HEK293 (cell line): ENCODE data around the gene NXPH2.

ENCODE experiments used
- CTCF ChIA-PET: fragments of 350-600 bp; formaldehyde crosslinking; extraction: SDS; loops from one replicate; lab custom pipeline; 2021; ENCODE audit warnings: antibody characterized with exemption; lab: Yijun Ruan, JAX
- POLR2A ChIA-PET: fragments of 300-600 bp; formaldehyde crosslinking; extraction: SDS; loops from one replicate; lab custom pipeline; 2020; ENCODE audit warnings: antibody characterized with exemption, inconsistent platforms; lab: Yijun Ruan, JAX
- H3K27ac ChIP-seq: fragments of 200-500 bp; sonication (Bioruptor generic); 2 replicates; pipeline ENCODE4 v1.5.1; 2014; ENCODE audit warnings: low read depth, low read length, control low read depth, inconsistent platforms; ENCODE audit errors: extremely low read depth
- H3K36me3 ChIP-seq, 2 experiments: fragments of 200-500 bp in 1 of 2; sonication (Bioruptor generic) in 1 of 2; 1 replicate in 1 of 2; 2 replicates in 1 of 2; pipeline ENCODE4 v1.5.1; 2014 to 2017; ENCODE audit warnings: inconsistent platforms in 2 of 2, low read length in 2 of 2; ENCODE audit not compliant: control insufficient read depth in 2 of 2, insufficient read depth in 1 of 2
- H3K4me1 ChIP-seq: fragments of 200-500 bp; sonication (Bioruptor generic); 2 replicates; pipeline ENCODE4 v1.5.1; 2014; ENCODE audit warnings: mild to moderate bottlenecking, low read length, inconsistent platforms; ENCODE audit not compliant: control insufficient read depth, insufficient read depth
- H3K4me3 ChIP-seq: 2 replicates; pipeline ENCODE4 v1.5.1; 2011; ENCODE audit warnings: low read depth, mild to moderate bottlenecking, control low read depth, low read length, moderate library complexity
- H3K9me3 ChIP-seq: fragments of 200-500 bp; sonication (Bioruptor generic); 2 replicates; pipeline ENCODE4 v1.5.1; 2014; ENCODE audit warnings: low read depth, low read length, inconsistent platforms; ENCODE audit not compliant: control insufficient read depth, insufficient read depth
- GLIS1 ChIP-seq: fragments of 450-650 bp; formaldehyde crosslinking; IDR thresholded peaks from 2 replicates; pipeline ENCODE4 v1.5.1; 2016; ENCODE audit warnings: missing biosample characterization, missing genetic modification characterization
- KLF16 ChIP-seq: fragments of 450-650 bp; formaldehyde crosslinking; IDR thresholded peaks from 2 replicates; pipeline ENCODE4 v1.5.1; 2017; ENCODE audit warnings: missing biosample characterization, missing genetic modification characterization
- MYNN ChIP-seq: fragments of 450-650 bp; formaldehyde crosslinking; IDR thresholded peaks from 2 replicates; pipeline ENCODE4 v1.5.1; 2016; ENCODE audit warnings: missing biosample characterization, missing genetic modification characterization, borderline replicate concordance
- SP7 ChIP-seq: fragments of 450-650 bp; formaldehyde crosslinking; IDR thresholded peaks from 2 replicates; pipeline ENCODE4 v1.5.1; 2016; ENCODE audit warnings: missing biosample characterization, missing genetic modification characterization
- TRIM28 ChIP-seq: IDR thresholded peaks from 2 replicates; pipeline ENCODE4 v1.6.1; 2011; ENCODE audit warnings: low read length, control low read depth, borderline replicate concordance
- ZBTB1 ChIP-seq: fragments of 450-650 bp; formaldehyde crosslinking; IDR thresholded peaks from 2 replicates; pipeline ENCODE4 v1.5.1; 2016; ENCODE audit warnings: missing biosample characterization, missing genetic modification characterization
- ZEB2 ChIP-seq: fragments of 450-650 bp; formaldehyde crosslinking; IDR thresholded peaks from 2 replicates; pipeline ENCODE4 v1.5.1; 2016; ENCODE audit warnings: missing biosample characterization, missing genetic modification characterization
- ZNF221 ChIP-seq: fragments of 450-650 bp; formaldehyde crosslinking; IDR thresholded peaks from 2 replicates; pipeline ENCODE4 v1.5.1; 2017; ENCODE audit warnings: missing biosample characterization, missing genetic modification characterization, borderline replicate concordance
- ZNF302 ChIP-seq: fragments of 450-650 bp; formaldehyde crosslinking; IDR thresholded peaks from 2 replicates; pipeline ENCODE4 v1.5.1; 2016; ENCODE audit warnings: missing biosample characterization, missing genetic modification characterization, low read depth
- ZNF354C ChIP-seq: fragments of 450-650 bp; formaldehyde crosslinking; IDR thresholded peaks from 2 replicates; pipeline ENCODE4 v1.5.1; 2016; ENCODE audit warnings: missing biosample characterization, missing genetic modification characterization, low read depth, borderline replicate concordance
- ZNF529 ChIP-seq: fragments of 450-650 bp; formaldehyde crosslinking; IDR thresholded peaks from 2 replicates; pipeline ENCODE4 v1.5.1; 2017; ENCODE audit warnings: missing genetic modification characterization, missing biosample characterization; ENCODE audit not compliant: insufficient replicate concordance
- ZNF548 ChIP-seq: fragments of 450-650 bp; formaldehyde crosslinking; IDR thresholded peaks from 2 replicates; pipeline ENCODE4 v1.5.1; 2016; ENCODE audit warnings: missing biosample characterization, missing genetic modification characterization
- ZNF571 ChIP-seq: fragments of 450-650 bp; formaldehyde crosslinking; IDR thresholded peaks from 2 replicates; pipeline ENCODE4 v1.5.0; 2017; ENCODE audit warnings: missing biosample characterization, missing genetic modification characterization
- ZNF626 ChIP-seq: fragments of 450-650 bp; sonication (Bioruptor Pico); formaldehyde crosslinking; IDR thresholded peaks from 2 replicates; pipeline ENCODE4 v1.5.1; 2018; ENCODE audit warnings: missing biosample characterization, missing genetic modification characterization, inconsistent platforms
- ZNF830 ChIP-seq: fragments of 450-650 bp; IDR thresholded peaks from 2 replicates; pipeline ENCODE4 v1.5.0; 2018; ENCODE audit warnings: missing biosample characterization, missing genetic modification characterization, low read depth, mild to moderate bottlenecking, moderate library complexity
- ZSCAN30 ChIP-seq: fragments of 450-650 bp; IDR thresholded peaks from 2 replicates; pipeline ENCODE4 v1.5.1; 2018; ENCODE audit warnings: missing biosample characterization, mild to moderate bottlenecking, missing genetic modification characterization, moderate library complexity
- TF ChIP-seq, protein P1 (sequence below): fragments of 450-650 bp; formaldehyde crosslinking; IDR thresholded peaks from 2 replicates; pipeline ENCODE4 v1.5.1; 2016; ENCODE audit warnings: missing biosample characterization, missing genetic modification characterization
- TF ChIP-seq, protein P2 (sequence below): sonication (generic); formaldehyde crosslinking; IDR thresholded peaks from 2 replicates; pipeline ENCODE4 v1.8.1; 2022; ENCODE audit warnings: mild to moderate bottlenecking, moderate library complexity, missing genetic modification reagents
- TF ChIP-seq, protein P3 (sequence below): fragments of 450-650 bp; formaldehyde crosslinking; IDR thresholded peaks from 2 replicates; pipeline ENCODE4 v1.5.1; 2017; ENCODE audit warnings: missing biosample characterization, missing genetic modification characterization
- TF ChIP-seq, protein P4 (sequence below): fragments of 450-650 bp; formaldehyde crosslinking; IDR thresholded peaks from 2 replicates; pipeline ENCODE4; 2016; ENCODE audit warnings: missing biosample characterization, missing genetic modification characterization
- TF ChIP-seq, protein P5 (sequence below): fragments of 450-650 bp; formaldehyde crosslinking; IDR thresholded peaks from 2 replicates; pipeline ENCODE4 v1.5.1; 2017; ENCODE audit warnings: missing biosample characterization, mild to moderate bottlenecking, missing genetic modification characterization, moderate library complexity
- TF ChIP-seq, protein P6 (sequence below): fragments of 450-650 bp; formaldehyde crosslinking; IDR thresholded peaks from 2 replicates; pipeline ENCODE4 v1.5.1; 2016; ENCODE audit warnings: missing biosample characterization, missing genetic modification characterization
- TF ChIP-seq, protein P7 (sequence below): fragments of 450-650 bp; formaldehyde crosslinking; IDR thresholded peaks from 2 replicates; pipeline ENCODE4 v1.5.1; 2016; ENCODE audit warnings: missing biosample characterization, missing genetic modification characterization
- TF ChIP-seq, protein P8 (sequence below): fragments of 450-650 bp; formaldehyde crosslinking; IDR thresholded peaks from 2 replicates; pipeline ENCODE4 v1.5.1; 2016; ENCODE audit warnings: missing biosample characterization, missing genetic modification characterization

The NXPH2 gene

DNA sequence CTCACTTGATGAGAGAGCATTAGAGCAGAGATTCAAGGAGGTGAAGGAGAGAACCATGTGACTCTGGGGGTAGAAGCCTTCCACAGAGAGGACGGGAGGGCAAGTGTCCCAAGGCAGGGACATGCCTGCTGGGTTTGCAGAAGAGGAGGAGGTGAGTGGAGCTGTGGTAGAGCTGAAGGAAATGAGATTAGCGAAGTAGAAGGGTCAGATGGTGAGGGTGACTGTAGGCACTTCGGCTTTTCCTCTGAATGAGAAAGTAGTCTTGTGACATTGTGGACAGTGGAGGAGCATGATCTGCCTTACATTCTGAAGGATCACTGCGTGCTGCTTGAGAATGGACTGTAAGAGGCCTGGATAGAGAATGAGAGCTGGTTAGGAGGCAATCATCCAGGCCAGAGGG lies 126.0 kb downstream of the NXPH2 start:
- POLR2A ChIA-PET, result no interaction called here
- no peak for TF ChIP-seq TRIM28
- TF ChIP-seq ZBTB1 (tag by site-specific recombination), result no peak
- TF ChIP-seq ZNF221 (tag by site-specific recombination), result no peak
- TF ChIP-seq ZNF626, result no peak
- no peak for TF ChIP-seq SP7 (tag by site-specific recombination)
- no peak for TF ChIP-seq ZNF354C (tag by site-specific recombination)
- TF ChIP-seq, protein P1, sequence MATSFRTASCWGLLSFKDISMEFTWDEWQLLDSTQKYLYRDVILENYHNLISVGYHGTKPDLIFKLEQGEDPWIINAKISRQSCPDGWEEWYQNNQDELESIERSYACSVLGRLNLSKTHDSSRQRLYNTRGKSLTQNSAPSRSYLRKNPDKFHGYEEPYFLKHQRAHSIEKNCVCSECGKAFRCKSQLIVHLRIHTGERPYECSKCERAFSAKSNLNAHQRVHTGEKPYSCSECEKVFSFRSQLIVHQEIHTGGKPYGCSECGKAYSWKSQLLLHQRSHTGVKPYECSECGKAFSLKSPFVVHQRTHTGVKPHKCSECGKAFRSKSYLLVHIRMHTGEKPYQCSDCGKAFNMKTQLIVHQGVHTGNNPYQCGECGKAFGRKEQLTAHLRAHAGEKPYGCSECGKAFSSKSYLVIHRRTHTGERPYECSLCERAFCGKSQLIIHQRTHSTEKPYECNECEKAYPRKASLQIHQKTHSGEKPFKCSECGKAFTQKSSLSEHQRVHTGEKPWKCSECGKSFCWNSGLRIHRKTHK (tag by site-specific recombination), result no peak
- TF ChIP-seq ZNF571 (tag by site-specific recombination), result no peak
- no peak for TF ChIP-seq KLF16 (tag by site-specific recombination)
- TF ChIP-seq, protein P2, sequence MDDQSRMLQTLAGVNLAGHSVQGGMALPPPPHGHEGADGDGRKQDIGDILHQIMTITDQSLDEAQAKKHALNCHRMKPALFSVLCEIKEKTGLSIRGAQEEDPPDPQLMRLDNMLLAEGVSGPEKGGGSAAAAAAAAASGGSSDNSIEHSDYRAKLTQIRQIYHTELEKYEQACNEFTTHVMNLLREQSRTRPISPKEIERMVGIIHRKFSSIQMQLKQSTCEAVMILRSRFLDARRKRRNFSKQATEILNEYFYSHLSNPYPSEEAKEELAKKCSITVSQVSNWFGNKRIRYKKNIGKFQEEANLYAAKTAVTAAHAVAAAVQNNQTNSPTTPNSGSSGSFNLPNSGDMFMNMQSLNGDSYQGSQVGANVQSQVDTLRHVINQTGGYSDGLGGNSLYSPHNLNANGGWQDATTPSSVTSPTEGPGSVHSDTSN (CRISPR knock-in tag), result no peak
- TF ChIP-seq, protein P3, sequence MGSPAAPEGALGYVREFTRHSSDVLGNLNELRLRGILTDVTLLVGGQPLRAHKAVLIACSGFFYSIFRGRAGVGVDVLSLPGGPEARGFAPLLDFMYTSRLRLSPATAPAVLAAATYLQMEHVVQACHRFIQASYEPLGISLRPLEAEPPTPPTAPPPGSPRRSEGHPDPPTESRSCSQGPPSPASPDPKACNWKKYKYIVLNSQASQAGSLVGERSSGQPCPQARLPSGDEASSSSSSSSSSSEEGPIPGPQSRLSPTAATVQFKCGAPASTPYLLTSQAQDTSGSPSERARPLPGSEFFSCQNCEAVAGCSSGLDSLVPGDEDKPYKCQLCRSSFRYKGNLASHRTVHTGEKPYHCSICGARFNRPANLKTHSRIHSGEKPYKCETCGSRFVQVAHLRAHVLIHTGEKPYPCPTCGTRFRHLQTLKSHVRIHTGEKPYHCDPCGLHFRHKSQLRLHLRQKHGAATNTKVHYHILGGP (tag by site-specific recombination), result no peak
- TF ChIP-seq, protein P4, sequence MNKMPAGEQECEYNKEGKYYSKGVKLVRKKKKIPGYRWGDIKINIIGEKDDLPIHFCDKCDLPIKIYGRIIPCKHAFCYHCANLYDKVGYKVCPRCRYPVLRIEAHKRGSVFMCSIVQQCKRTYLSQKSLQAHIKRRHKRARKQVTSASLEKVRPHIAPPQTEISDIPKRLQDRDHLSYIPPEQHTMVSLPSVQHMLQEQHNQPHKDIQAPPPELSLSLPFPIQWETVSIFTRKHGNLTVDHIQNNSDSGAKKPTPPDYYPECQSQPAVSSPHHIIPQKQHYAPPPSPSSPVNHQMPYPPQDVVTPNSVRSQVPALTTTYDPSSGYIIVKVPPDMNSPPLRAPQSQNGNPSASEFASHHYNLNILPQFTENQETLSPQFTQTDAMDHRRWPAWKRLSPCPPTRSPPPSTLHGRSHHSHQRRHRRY (tag by site-specific recombination), result no peak
- no peak for TF ChIP-seq GLIS1
- TF ChIP-seq ZNF830, result no peak
- TF ChIP-seq, protein P5, sequence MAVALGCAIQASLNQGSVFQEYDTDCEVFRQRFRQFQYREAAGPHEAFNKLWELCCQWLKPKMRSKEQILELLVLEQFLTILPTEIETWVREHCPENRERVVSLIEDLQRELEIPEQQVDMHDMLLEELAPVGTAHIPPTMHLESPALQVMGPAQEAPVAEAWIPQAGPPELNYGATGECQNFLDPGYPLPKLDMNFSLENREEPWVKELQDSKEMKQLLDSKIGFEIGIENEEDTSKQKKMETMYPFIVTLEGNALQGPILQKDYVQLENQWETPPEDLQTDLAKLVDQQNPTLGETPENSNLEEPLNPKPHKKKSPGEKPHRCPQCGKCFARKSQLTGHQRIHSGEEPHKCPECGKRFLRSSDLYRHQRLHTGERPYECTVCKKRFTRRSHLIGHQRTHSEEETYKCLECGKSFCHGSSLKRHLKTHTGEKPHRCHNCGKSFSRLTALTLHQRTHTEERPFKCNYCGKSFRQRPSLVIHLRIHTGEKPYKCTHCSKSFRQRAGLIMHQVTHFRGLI (tag by site-specific recombination), result no peak
- TF ChIP-seq ZNF302 (tag by site-specific recombination), result no peak
- TF ChIP-seq, all 188 proteins: peak for 0
- Histone ChIP-seq H3K27ac (no peak overlapping the region), H3K9me3 (no peaks in the 10 kb centered on the region), H3K4me1 (no peaks in the 10 kb centered on the region), H3K4me3 (no peak overlapping the region), H3K36me3 (no peaks in the 10 kb centered on the region)
- CTCF ChIA-PET, result no interaction called here

DNA sequence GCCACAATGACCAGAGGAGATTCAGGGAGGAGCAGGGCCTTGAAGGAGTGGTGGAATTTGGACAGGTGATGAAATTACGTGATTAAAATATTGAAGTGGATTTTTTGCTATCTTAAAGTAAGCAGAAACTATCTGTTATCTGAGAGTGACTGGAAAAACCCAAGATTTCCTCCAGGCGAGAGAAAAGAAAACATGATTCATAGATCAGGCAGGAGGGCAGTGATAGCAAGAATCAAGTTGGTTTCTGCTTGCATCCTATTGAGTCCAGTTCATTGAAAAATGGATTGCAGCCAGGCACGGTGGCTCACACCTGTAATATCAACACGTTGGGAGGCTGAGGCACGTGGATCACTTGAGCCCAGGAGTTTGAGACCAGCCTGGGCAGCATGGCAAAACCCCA lies 127.8 kb downstream of the NXPH2 start:
- Histone ChIP-seq H3K36me3 (no peaks in the 10 kb centered on the region), H3K4me3 (no peak overlapping the region), H3K9me3 (no peaks in the 10 kb centered on the region), H3K27ac (no peak overlapping the region), H3K4me1 (no peaks in the 10 kb centered on the region)
- ChIA-PET CTCF (interaction anchor here (0.6 kb wide), 1 partner anchor 739 kb away, joined by 3 read pairs; no protein-coding TSS in a partner anchor), POLR2A (no interaction called here)
- TF ChIP-seq ZNF548 (tag by site-specific recombination) (no peak), ZSCAN30 (no peak), ZNF529 (no peak), ZEB2 (tag by site-specific recombination) (no peak), MYNN (tag by site-specific recombination) (no peak)
- TF ChIP-seq, protein P6, sequence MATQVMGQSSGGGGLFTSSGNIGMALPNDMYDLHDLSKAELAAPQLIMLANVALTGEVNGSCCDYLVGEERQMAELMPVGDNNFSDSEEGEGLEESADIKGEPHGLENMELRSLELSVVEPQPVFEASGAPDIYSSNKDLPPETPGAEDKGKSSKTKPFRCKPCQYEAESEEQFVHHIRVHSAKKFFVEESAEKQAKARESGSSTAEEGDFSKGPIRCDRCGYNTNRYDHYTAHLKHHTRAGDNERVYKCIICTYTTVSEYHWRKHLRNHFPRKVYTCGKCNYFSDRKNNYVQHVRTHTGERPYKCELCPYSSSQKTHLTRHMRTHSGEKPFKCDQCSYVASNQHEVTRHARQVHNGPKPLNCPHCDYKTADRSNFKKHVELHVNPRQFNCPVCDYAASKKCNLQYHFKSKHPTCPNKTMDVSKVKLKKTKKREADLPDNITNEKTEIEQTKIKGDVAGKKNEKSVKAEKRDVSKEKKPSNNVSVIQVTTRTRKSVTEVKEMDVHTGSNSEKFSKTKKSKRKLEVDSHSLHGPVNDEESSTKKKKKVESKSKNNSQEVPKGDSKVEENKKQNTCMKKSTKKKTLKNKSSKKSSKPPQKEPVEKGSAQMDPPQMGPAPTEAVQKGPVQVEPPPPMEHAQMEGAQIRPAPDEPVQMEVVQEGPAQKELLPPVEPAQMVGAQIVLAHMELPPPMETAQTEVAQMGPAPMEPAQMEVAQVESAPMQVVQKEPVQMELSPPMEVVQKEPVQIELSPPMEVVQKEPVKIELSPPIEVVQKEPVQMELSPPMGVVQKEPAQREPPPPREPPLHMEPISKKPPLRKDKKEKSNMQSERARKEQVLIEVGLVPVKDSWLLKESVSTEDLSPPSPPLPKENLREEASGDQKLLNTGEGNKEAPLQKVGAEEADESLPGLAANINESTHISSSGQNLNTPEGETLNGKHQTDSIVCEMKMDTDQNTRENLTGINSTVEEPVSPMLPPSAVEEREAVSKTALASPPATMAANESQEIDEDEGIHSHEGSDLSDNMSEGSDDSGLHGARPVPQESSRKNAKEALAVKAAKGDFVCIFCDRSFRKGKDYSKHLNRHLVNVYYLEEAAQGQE (tag by site-specific recombination), result no peak
- TF ChIP-seq, protein P7, sequence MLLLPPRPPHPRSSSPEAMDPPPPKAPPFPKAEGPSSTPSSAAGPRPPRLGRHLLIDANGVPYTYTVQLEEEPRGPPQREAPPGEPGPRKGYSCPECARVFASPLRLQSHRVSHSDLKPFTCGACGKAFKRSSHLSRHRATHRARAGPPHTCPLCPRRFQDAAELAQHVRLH (tag by site-specific recombination), result no peak
- TF ChIP-seq, protein P8, sequence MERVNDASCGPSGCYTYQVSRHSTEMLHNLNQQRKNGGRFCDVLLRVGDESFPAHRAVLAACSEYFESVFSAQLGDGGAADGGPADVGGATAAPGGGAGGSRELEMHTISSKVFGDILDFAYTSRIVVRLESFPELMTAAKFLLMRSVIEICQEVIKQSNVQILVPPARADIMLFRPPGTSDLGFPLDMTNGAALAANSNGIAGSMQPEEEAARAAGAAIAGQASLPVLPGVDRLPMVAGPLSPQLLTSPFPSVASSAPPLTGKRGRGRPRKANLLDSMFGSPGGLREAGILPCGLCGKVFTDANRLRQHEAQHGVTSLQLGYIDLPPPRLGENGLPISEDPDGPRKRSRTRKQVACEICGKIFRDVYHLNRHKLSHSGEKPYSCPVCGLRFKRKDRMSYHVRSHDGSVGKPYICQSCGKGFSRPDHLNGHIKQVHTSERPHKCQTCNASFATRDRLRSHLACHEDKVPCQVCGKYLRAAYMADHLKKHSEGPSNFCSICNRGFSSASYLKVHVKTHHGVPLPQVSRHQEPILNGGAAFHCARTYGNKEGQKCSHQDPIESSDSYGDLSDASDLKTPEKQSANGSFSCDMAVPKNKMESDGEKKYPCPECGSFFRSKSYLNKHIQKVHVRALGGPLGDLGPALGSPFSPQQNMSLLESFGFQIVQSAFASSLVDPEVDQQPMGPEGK, result no peak
